ENCODE measurements around the gene LEO1.

LEO1 gene

GRCh38 chr15:51936105-51936478, 35.5 kb downstream of the LEO1 start:
- Histone ChIP-seq H3K36me3 (ENCODE audit: insufficient read depth, low read length) (peaks cover 26% of the 10 kb centered on the region), H3K9me3 (ENCODE audit: low read length) (no peaks in the 10 kb centered on the region), H4K20me1 (ENCODE audit: insufficient read depth, low read length) (no peaks in the 10 kb centered on the region), H3K79me2 (ENCODE audit: insufficient read depth, low read length) (no peaks in the 10 kb centered on the region), H3K9me2 (ENCODE audit: low read depth, low read length) (no peaks in the 10 kb centered on the region), H3K27me3 (ENCODE audit: insufficient read depth, low read length) (no peaks in the 10 kb centered on the region), H3K4me2 (ENCODE audit: low read length) (peak overlapping the region; percentile 59), H2AFZ (ENCODE audit: low read length) (no peak overlapping the region), H3K4me3 (ENCODE audit: low read depth, low read length, poor library complexity, severe bottlenecking) (peak overlapping the region; percentile 28), H3K27ac (ENCODE audit: low read depth, low read length, poor library complexity, severe bottlenecking) (peak overlapping the region; percentile 84), H3K9ac (ENCODE audit: low read length) (peak overlapping the region; percentile 49; the same call in 1 of the 2 replicates), H3K4me1 (ENCODE audit: insufficient read depth, low read length, severe bottlenecking) (peaks cover 40% of the 10 kb centered on the region), H3F3A (ENCODE audit: insufficient read depth, low read length) (peaks cover 12% of the 10 kb centered on the region; the same call in 1 of the 2 replicates)
- TF ChIP-seq, protein P1, sequence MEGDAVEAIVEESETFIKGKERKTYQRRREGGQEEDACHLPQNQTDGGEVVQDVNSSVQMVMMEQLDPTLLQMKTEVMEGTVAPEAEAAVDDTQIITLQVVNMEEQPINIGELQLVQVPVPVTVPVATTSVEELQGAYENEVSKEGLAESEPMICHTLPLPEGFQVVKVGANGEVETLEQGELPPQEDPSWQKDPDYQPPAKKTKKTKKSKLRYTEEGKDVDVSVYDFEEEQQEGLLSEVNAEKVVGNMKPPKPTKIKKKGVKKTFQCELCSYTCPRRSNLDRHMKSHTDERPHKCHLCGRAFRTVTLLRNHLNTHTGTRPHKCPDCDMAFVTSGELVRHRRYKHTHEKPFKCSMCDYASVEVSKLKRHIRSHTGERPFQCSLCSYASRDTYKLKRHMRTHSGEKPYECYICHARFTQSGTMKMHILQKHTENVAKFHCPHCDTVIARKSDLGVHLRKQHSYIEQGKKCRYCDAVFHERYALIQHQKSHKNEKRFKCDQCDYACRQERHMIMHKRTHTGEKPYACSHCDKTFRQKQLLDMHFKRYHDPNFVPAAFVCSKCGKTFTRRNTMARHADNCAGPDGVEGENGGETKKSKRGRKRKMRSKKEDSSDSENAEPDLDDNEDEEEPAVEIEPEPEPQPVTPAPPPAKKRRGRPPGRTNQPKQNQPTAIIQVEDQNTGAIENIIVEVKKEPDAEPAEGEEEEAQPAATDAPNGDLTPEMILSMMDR (IDR thresholded peaks at IDR 0.05; ENCODE audit: low read length): no peak
- TF ChIP-seq EZH2 (IDR thresholded peaks at IDR 0.05; ENCODE audit: borderline replicate concordance, low read length): no peak

GRCh38 chr15:51935466-51936104, 36.0 kb downstream of the LEO1 start:
- H3K9ac ChIP-seq (ENCODE audit: low read length): peak overlapping the region; percentile 49; the same call in 1 of the 2 replicates
- H3K36me3 ChIP-seq (ENCODE audit: insufficient read depth, low read length): peaks cover 23% of the 10 kb centered on the region
- H2AFZ ChIP-seq (ENCODE audit: low read length): no peak overlapping the region
- H3K4me1 ChIP-seq (ENCODE audit: insufficient read depth, low read length, severe bottlenecking): peaks cover 40% of the 10 kb centered on the region
- H3F3A ChIP-seq (ENCODE audit: insufficient read depth, low read length): peaks cover 12% of the 10 kb centered on the region; the same call in 1 of the 2 replicates
- peak overlapping the region; percentile 84 for H3K27ac ChIP-seq (ENCODE audit: low read depth, low read length, poor library complexity, severe bottlenecking)
- peak overlapping the region; percentile 59 for H3K4me2 ChIP-seq (ENCODE audit: low read length)
- H3K9me3 ChIP-seq (ENCODE audit: low read length): no peaks in the 10 kb centered on the region
- no peaks in the 10 kb centered on the region for H3K79me2 ChIP-seq (ENCODE audit: insufficient read depth, low read length)
- TF ChIP-seq, protein P1 (IDR thresholded peaks at IDR 0.05; ENCODE audit: low read length): no peak
- no peak for TF ChIP-seq EZH2 (IDR thresholded peaks at IDR 0.05; ENCODE audit: borderline replicate concordance, low read length)
- no peaks in the 10 kb centered on the region for H3K27me3 ChIP-seq (ENCODE audit: insufficient read depth, low read length)
- H3K9me2 ChIP-seq (ENCODE audit: low read depth, low read length): no peaks in the 10 kb centered on the region
- H3K4me3 ChIP-seq (ENCODE audit: low read depth, low read length, poor library complexity, severe bottlenecking): peak overlapping the region; percentile 28
- no peaks in the 10 kb centered on the region for H4K20me1 ChIP-seq (ENCODE audit: insufficient read depth, low read length)

GRCh38 chr15:51932161-51932560, 39.4 kb downstream of the LEO1 start:
- no peak for TF ChIP-seq EZH2 (IDR thresholded peaks at IDR 0.05; ENCODE audit: borderline replicate concordance, low read length)
- TF ChIP-seq, protein P1 (IDR thresholded peaks at IDR 0.05; ENCODE audit: low read length): no peak
- Histone ChIP-seq H3K9me3 (ENCODE audit: low read length) (no peaks in the 10 kb centered on the region), H4K20me1 (ENCODE audit: insufficient read depth, low read length) (no peaks in the 10 kb centered on the region), H3F3A (ENCODE audit: insufficient read depth, low read length) (peaks cover 12% of the 10 kb centered on the region; the same call in 1 of the 2 replicates), H3K79me2 (ENCODE audit: insufficient read depth, low read length) (no peaks in the 10 kb centered on the region), H3K27ac (ENCODE audit: low read depth, low read length, poor library complexity, severe bottlenecking) (no peak overlapping the region), H3K4me2 (ENCODE audit: low read length) (no peak overlapping the region), H3K9ac (ENCODE audit: low read length) (no peak overlapping the region), H3K27me3 (ENCODE audit: insufficient read depth, low read length) (no peaks in the 10 kb centered on the region), H2AFZ (ENCODE audit: low read length) (no peak overlapping the region), H3K4me3 (ENCODE audit: low read depth, low read length, poor library complexity, severe bottlenecking) (no peak overlapping the region), H3K36me3 (ENCODE audit: insufficient read depth, low read length) (peaks cover 16% of the 10 kb centered on the region; the same call in 1 of the 2 replicates), H3K9me2 (ENCODE audit: low read depth, low read length) (no peaks in the 10 kb centered on the region), H3K4me1 (ENCODE audit: insufficient read depth, low read length, severe bottlenecking) (peaks cover 37% of the 10 kb centered on the region)
